DOHH2 (cell line): ENCODE results near the gene MUC6.

Source experiments
- H3F3A ChIP-seq: fragments of 200-600 bp; sonication (generic), shearing (Covaris generic); 2 replicates; pipeline ENCODE4 v1.6.0; 2016; ENCODE audit warnings: antibody characterized with exemption, mild to moderate bottlenecking; ENCODE audit not compliant: control insufficient read depth, insufficient read depth
- H3K27ac ChIP-seq: fragments of 200-600 bp; sonication (generic); 2 replicates; pipeline ENCODE4 v1.5.1; 2014; ENCODE audit warnings: low read depth, mild to moderate bottlenecking, low read length, moderate library complexity
- H3K27me3 ChIP-seq: fragments of 200-600 bp; sonication (generic); 2 replicates; pipeline ENCODE4 v1.6.1; 2014; ENCODE audit warnings: mild to moderate bottlenecking, low read length, mixed read lengths; ENCODE audit not compliant: control insufficient read depth
- H3K36me3 ChIP-seq: fragments of 200-600 bp; sonication (generic); 2 replicates; pipeline ENCODE4 v1.6.1; 2014; ENCODE audit warnings: mild to moderate bottlenecking, low read length, moderate library complexity, mixed read lengths; ENCODE audit not compliant: control insufficient read depth
- H3K4me1 ChIP-seq: fragments of 200-600 bp; sonication (generic); 2 replicates; pipeline ENCODE4 v1.6.1; 2014; ENCODE audit warnings: mild to moderate bottlenecking, low read length, mixed read lengths; ENCODE audit not compliant: control insufficient read depth
- H3K4me2 ChIP-seq: fragments of 200-600 bp; sonication (generic); 2 replicates; pipeline ENCODE4 v1.6.0; 2014; ENCODE audit warnings: mild to moderate bottlenecking, low read length, moderate library complexity
- H3K4me3 ChIP-seq: fragments of 200-600 bp; sonication (generic); 2 replicates; pipeline ENCODE4 v1.5.1; 2014; ENCODE audit warnings: mild to moderate bottlenecking, low read length, mixed read lengths
- H3K79me2 ChIP-seq: fragments of 200-600 bp; sonication (generic); 2 replicates; pipeline ENCODE4 v1.6.1; 2014; ENCODE audit warnings: mild to moderate bottlenecking, low read length, mixed read lengths; ENCODE audit not compliant: control insufficient read depth
- H3K9me2 ChIP-seq: fragments of 200-600 bp; sonication (generic); replicated peaks from 2 replicates; pipeline ENCODE4 v1.6.1; 2014; ENCODE audit warnings: mild to moderate bottlenecking, low read length, mixed read lengths; ENCODE audit not compliant: control insufficient read depth
- H3K9me3 ChIP-seq: fragments of 200-600 bp; sonication (generic); 2 replicates; pipeline ENCODE4 v1.6.1; 2014; ENCODE audit warnings: antibody characterized with exemption, low read length, mixed read lengths; ENCODE audit not compliant: control insufficient read depth, insufficient read depth
- H4K20me1 ChIP-seq: fragments of 200-600 bp; sonication (generic); 2 replicates; pipeline ENCODE4 v1.6.0; 2014; ENCODE audit warnings: low read depth, mild to moderate bottlenecking, antibody characterized with exemption, low read length, moderate library complexity; ENCODE audit not compliant: control insufficient read depth, insufficient read depth
- CTCF ChIP-seq: fragments of 200-600 bp; sonication (generic); IDR thresholded peaks from one replicate; pipeline ENCODE4 v1.5.1; 2014; ENCODE audit warnings: antibody characterized with exemption, mild to moderate bottlenecking, low read depth, low read length; ENCODE audit not compliant: poor library complexity, severe bottlenecking
- EZH2phosphoT487 ChIP-seq: fragments of 200-600 bp; sonication (generic); IDR thresholded peaks from 2 replicates; pipeline ENCODE4 v1.6.1; 2017; ENCODE audit warnings: borderline replicate concordance, mild to moderate bottlenecking, antibody characterized with exemption, low read length, moderate library complexity, mixed read lengths

The MUC6 gene

GRCh38 chr11:993632-994167 lies 42.8 kb downstream of the MUC6 start:
- Histone ChIP-seq H3K9me3 (peaks cover 7% of the 10 kb centered on the region; the same call in 1 of the 2 replicates), H4K20me1 (no peaks in the 10 kb centered on the region), H3K9me2 (no peaks in the 10 kb centered on the region), H3F3A (0 out of 2 replicates have a peak, but pooled peaks cover 5% of the 10 kb centered on the region), H3K79me2 (no peaks in the 10 kb centered on the region), H3K4me3 (no peak overlapping the region), H3K27ac (no peak overlapping the region), H3K27me3 (no peaks in the 10 kb centered on the region), H3K36me3 (peaks cover 35% of the 10 kb centered on the region), H3K4me2 (no peak overlapping the region), H3K4me1 (peaks cover 4% of the 10 kb centered on the region)
- TF ChIP-seq CTCF, result no peak
- no peak for TF ChIP-seq EZH2phosphoT487

GRCh38 chr11:992577-992976 lies 43.9 kb downstream of the MUC6 start:
- Histone ChIP-seq H3K27me3 (no peaks in the 10 kb centered on the region), H3K9me2 (no peaks in the 10 kb centered on the region), H3K27ac (no peak overlapping the region), H4K20me1 (no peaks in the 10 kb centered on the region), H3K4me3 (no peak overlapping the region), H3K36me3 (peaks cover 38% of the 10 kb centered on the region), H3K4me2 (no peak overlapping the region), H3F3A (0 out of 2 replicates have a peak, but pooled peaks cover 5% of the 10 kb centered on the region), H3K79me2 (no peaks in the 10 kb centered on the region), H3K9me3 (peaks cover 7% of the 10 kb centered on the region; the same call in 1 of the 2 replicates), H3K4me1 (peaks cover 4% of the 10 kb centered on the region)
- TF ChIP-seq EZH2phosphoT487, result no peak
- no peak for TF ChIP-seq CTCF

- Histone ChIP-seq H4K20me1 (no peaks in the 10 kb centered on the region), H3K36me3 (peaks cover 38% of the 10 kb centered on the region), H3K27me3 (no peaks in the 10 kb centered on the region), H3K27ac (no peak overlapping the region), H3K79me2 (no peaks in the 10 kb centered on the region), H3K4me2 (no peak overlapping the region), H3K4me1 (peaks cover 4% of the 10 kb centered on the region), H3K4me3 (no peak overlapping the region), H3F3A (0 out of 2 replicates have a peak, but pooled peaks cover 5% of the 10 kb centered on the region), H3K9me2 (no peaks in the 10 kb centered on the region), H3K9me3 (peaks cover 7% of the 10 kb centered on the region; the same call in 1 of the 2 replicates)
- TF ChIP-seq EZH2phosphoT487 (no peak), CTCF (no peak)
Observed at GRCh38 chr11:991711-992307, 44.7 kb downstream of the MUC6 start.
